Measurements from ENCODE around the gene TECPR1.

TECPR1 gene

DNA sequence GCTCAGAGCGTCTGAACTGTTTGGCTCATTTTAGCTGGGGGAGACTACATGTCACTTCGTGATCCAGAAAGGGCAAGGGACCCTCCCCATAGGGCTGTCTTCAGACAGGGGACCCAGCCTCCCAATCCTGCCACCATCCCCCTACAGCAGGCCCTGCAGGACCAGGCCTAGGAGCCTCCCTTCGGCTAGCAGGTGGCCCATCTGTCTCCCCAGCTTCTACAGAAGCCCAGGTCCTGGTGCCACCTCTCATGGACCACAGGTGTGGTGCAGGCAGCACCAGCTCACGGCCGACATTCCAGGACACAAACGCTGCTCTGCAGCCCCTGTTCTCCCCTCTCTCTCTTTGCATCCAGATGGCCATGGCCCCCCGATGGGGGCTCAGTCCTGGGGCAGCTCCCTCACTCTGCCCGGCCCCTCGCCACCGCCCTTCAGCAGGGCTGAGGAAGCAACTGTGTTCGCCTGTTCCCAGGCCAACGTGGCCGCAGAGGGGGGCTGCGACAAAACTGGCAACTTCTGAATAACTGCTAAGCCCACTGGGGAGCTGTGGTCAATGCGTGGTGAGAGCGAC is 10.3 kb downstream of the TECPR1 start:
- no peak overlapping the region for H3K27ac ChIP-seq
- H4K20me1 ChIP-seq (ENCODE audit: insufficient read depth): no peaks in the 10 kb centered on the region
- H3K9ac ChIP-seq: no peak overlapping the region
- no peak overlapping the region for H3K4me2 ChIP-seq
- no peaks in the 10 kb centered on the region for H3K79me2 ChIP-seq (ENCODE audit: insufficient read depth, low read depth)
- H3K4me3 ChIP-seq (IDR thresholded peaks at IDR 0.05; ENCODE audit: insufficient read depth, low read depth, low read length): no peak overlapping the region
- H3K27me3 ChIP-seq (ENCODE audit: insufficient read depth, low read depth): no peaks in the 10 kb centered on the region
- TF ChIP-seq, protein P1, sequence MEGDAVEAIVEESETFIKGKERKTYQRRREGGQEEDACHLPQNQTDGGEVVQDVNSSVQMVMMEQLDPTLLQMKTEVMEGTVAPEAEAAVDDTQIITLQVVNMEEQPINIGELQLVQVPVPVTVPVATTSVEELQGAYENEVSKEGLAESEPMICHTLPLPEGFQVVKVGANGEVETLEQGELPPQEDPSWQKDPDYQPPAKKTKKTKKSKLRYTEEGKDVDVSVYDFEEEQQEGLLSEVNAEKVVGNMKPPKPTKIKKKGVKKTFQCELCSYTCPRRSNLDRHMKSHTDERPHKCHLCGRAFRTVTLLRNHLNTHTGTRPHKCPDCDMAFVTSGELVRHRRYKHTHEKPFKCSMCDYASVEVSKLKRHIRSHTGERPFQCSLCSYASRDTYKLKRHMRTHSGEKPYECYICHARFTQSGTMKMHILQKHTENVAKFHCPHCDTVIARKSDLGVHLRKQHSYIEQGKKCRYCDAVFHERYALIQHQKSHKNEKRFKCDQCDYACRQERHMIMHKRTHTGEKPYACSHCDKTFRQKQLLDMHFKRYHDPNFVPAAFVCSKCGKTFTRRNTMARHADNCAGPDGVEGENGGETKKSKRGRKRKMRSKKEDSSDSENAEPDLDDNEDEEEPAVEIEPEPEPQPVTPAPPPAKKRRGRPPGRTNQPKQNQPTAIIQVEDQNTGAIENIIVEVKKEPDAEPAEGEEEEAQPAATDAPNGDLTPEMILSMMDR (conservative IDR thresholded peaks at IDR 0.05; ENCODE audit: low read depth, low read length): 0 out of 2 replicates have a peak, but pooled peaks have one; percentile 20
- H3K4me1 ChIP-seq (ENCODE audit: low read depth, poor library complexity, severe bottlenecking): no peaks in the 10 kb centered on the region
- no peak overlapping the region for H2AFZ ChIP-seq (ENCODE audit: low read depth)
- no peaks in the 10 kb centered on the region for H3K36me3 ChIP-seq (ENCODE audit: insufficient read depth)

DNA sequence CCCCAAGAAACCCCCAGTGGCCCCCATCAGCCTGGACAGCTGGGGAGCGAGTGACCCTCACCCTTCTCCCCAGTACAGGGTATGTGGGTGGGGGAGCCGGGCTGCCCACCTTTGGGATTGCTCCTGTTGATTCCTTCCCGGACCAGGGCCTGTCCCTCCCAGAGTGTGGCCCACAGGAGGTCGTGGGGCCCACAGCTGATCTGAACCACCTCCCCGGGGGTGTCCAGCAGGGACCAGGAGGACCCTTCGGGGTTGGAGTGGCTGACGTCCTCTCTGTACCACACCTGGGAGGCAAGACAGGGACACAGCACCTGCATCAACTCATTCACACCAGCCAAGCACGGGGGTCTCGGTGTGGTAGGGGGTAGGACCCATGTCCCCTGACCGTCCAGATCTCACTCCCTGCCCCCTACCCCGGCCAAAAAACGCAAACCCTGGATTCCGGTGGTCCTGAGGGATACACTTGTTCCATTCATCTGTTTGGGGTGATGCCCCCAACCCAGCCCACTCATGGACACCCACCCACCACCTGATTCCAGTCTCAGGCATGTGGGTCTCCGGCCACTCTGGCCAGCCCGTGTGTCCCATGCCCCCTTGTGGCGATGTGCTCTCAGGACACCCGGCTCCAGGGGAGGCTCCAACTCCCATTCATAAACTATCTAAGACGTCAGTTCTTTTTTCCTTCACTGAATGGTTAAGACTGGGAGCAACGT is 10.9 kb downstream of the TECPR1 start:
- no peaks in the 10 kb centered on the region for H3K79me2 ChIP-seq (ENCODE audit: insufficient read depth, low read depth)
- H3K36me3 ChIP-seq (ENCODE audit: insufficient read depth): no peaks in the 10 kb centered on the region
- no peak overlapping the region for H3K9ac ChIP-seq
- no peak overlapping the region for H3K27ac ChIP-seq
- TF ChIP-seq, protein P1 (conservative IDR thresholded peaks at IDR 0.05; ENCODE audit: low read depth, low read length): peak; percentile 78
- no peaks in the 10 kb centered on the region for H4K20me1 ChIP-seq (ENCODE audit: insufficient read depth)
- H2AFZ ChIP-seq (ENCODE audit: low read depth): no peak overlapping the region
- no peaks in the 10 kb centered on the region for H3K4me1 ChIP-seq (ENCODE audit: low read depth, poor library complexity, severe bottlenecking)
- H3K27me3 ChIP-seq (ENCODE audit: insufficient read depth, low read depth): no peaks in the 10 kb centered on the region
- H3K4me3 ChIP-seq (IDR thresholded peaks at IDR 0.05; ENCODE audit: insufficient read depth, low read depth, low read length): no peak overlapping the region
- no peak overlapping the region for H3K4me2 ChIP-seq

DNA sequence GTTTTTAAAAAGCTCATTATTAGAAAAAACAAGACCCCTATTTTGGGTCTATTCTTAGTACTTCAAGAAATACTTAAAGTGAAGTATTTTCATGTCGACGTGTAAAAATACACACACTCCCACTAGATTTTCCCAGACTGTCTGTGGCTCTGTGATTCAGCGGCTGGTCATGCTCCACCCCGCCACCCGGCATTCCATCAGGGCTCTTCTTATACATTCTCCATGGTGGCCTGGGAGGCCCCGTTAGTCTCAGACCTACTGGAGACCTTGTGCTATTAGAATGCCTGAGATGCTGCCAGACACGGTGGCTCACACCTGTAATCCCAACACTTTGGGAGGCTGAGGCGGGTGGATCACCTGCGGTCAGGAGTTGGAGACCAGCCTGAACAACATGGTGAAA is 13.1 kb downstream of the TECPR1 start:
- Histone ChIP-seq H3K27me3 (ENCODE audit: insufficient read depth, low read depth) (no peaks in the 10 kb centered on the region), H3K79me2 (ENCODE audit: insufficient read depth, low read depth) (no peaks in the 10 kb centered on the region), H3K4me1 (ENCODE audit: low read depth, poor library complexity, severe bottlenecking) (no peaks in the 10 kb centered on the region), H3K9ac (no peak overlapping the region), H2AFZ (ENCODE audit: low read depth) (no peak overlapping the region), H3K4me3 (IDR thresholded peaks at IDR 0.05; ENCODE audit: insufficient read depth, low read depth, low read length) (no peak overlapping the region), H3K4me2 (no peak overlapping the region), H3K36me3 (ENCODE audit: insufficient read depth) (no peaks in the 10 kb centered on the region), H3K27ac (no peak overlapping the region), H4K20me1 (ENCODE audit: insufficient read depth) (no peaks in the 10 kb centered on the region)
- TF ChIP-seq, protein P1 (conservative IDR thresholded peaks at IDR 0.05; ENCODE audit: low read depth, low read length): no peak

DNA sequence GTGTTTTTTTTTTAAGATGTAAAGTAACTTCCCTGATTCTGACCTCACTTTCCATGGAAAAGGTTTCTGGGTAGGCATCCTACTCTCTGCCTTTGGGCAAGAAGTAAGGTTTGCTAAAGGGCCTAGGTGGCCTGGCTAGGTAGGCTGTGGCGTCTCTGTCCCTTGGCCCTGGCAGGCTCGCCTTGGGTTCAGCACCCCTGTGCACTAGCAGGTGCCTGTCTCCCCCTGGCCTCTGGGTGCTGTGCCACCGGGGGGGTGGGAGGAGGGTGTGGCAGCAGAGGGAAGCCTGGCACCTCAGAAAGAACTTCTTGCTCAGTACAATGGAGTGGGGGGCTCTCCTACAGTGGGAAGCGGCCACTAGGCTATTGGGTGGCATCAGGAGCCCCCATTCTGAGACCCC is 14.0 kb downstream of the TECPR1 start:
- Histone ChIP-seq H3K4me1 (ENCODE audit: low read depth, poor library complexity, severe bottlenecking) (no peaks in the 10 kb centered on the region), H3K79me2 (ENCODE audit: insufficient read depth, low read depth) (no peaks in the 10 kb centered on the region), H3K9ac (no peak overlapping the region), H4K20me1 (ENCODE audit: insufficient read depth) (no peaks in the 10 kb centered on the region), H3K27me3 (ENCODE audit: insufficient read depth, low read depth) (no peaks in the 10 kb centered on the region), H3K27ac (no peak overlapping the region), H3K4me3 (IDR thresholded peaks at IDR 0.05; ENCODE audit: insufficient read depth, low read depth, low read length) (no peak overlapping the region), H3K4me2 (no peak overlapping the region), H3K36me3 (ENCODE audit: insufficient read depth) (no peaks in the 10 kb centered on the region), H2AFZ (ENCODE audit: low read depth) (no peak overlapping the region)
- TF ChIP-seq, protein P1 (conservative IDR thresholded peaks at IDR 0.05; ENCODE audit: low read depth, low read length): no peak
